ENCODE results near the gene EFNA5. TPM values are rescaled to one million over a fixed set of nuclear protein-coding genes. Genes with fewer than 3 reads are reported as not detected.

The EFNA5 gene
- total RNA-seq, 1 donor from 2014 or later, result 43.0 TPM

GRCh38 chr5:107485184-107485583 is 185.6 kb downstream of the EFNA5 start:
- Mint-ChIP-seq H3K36me3 (ENCODE audit: low read depth) (peaks cover 2% of the 10 kb centered on the region), H3K4me1 (peaks cover 32% of the 10 kb centered on the region), H3K27me3 (ENCODE audit: low read depth) (no peaks in the 10 kb centered on the region), H3K27ac (ENCODE audit: unreplicated experiment) (no peak overlapping the region), H3K4me3 (no peak overlapping the region), H3K9me3 (no peaks in the 10 kb centered on the region)
- TF ChIP-seq, protein P1, sequence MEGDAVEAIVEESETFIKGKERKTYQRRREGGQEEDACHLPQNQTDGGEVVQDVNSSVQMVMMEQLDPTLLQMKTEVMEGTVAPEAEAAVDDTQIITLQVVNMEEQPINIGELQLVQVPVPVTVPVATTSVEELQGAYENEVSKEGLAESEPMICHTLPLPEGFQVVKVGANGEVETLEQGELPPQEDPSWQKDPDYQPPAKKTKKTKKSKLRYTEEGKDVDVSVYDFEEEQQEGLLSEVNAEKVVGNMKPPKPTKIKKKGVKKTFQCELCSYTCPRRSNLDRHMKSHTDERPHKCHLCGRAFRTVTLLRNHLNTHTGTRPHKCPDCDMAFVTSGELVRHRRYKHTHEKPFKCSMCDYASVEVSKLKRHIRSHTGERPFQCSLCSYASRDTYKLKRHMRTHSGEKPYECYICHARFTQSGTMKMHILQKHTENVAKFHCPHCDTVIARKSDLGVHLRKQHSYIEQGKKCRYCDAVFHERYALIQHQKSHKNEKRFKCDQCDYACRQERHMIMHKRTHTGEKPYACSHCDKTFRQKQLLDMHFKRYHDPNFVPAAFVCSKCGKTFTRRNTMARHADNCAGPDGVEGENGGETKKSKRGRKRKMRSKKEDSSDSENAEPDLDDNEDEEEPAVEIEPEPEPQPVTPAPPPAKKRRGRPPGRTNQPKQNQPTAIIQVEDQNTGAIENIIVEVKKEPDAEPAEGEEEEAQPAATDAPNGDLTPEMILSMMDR (conservative IDR thresholded peaks at IDR 0.05), result no peak
- DNase-seq (ENCODE audit: low read depth, low spot score), result no peak

- no peak for DNase-seq (ENCODE audit: low read depth, low spot score)
- TF ChIP-seq, protein P1 (conservative IDR thresholded peaks at IDR 0.05), result no peak
- H3K4me1 Mint-ChIP-seq, result peaks cover 31% of the 10 kb centered on the region
- H3K9me3 Mint-ChIP-seq, result no peaks in the 10 kb centered on the region
- peaks cover 2% of the 10 kb centered on the region for H3K36me3 Mint-ChIP-seq (ENCODE audit: low read depth)
- H3K27me3 Mint-ChIP-seq (ENCODE audit: low read depth), result no peaks in the 10 kb centered on the region
- H3K27ac Mint-ChIP-seq (ENCODE audit: unreplicated experiment), result no peak overlapping the region
- no peak overlapping the region for H3K4me3 Mint-ChIP-seq
These were observed 186.5 kb downstream of the EFNA5 start for GRCh38 chr5:107484281-107484680.

DNA sequence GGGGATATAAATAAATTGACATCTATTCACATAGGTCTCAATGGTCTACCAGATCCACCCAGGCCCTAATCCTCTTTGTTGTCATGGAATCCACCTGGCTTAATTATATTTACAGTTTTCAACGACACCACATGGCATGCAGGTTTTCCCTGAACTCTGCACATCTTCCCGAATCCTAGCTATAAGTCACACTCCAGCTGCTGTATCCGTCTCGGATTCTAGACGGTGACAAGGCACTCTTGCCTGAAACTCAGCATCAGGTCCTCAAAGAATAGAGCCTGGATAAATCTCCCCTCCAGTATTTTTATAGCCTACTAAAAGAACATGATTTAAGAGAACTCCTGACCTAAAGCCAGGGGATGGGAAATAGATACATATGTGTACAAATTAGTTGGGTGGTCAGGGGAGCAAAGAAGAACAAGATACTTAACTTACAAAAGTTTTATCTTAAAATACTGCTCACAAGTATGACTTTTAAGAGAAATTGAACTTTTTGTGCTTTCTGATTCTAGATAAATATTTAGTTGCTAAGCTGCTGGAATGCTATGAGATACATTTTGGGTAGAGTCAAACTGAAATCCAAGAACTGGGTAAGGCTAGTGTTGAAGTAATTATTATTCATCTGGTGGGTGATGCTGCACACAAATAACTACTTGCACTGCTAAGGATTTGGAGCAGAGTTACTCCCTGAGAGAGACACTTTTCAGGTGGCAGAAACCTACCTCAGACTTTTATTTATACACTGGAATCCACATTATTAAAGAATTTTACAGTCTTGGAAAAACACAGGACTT is 187.3 kb downstream of the EFNA5 start:
- Mint-ChIP-seq H3K4me3 (no peak overlapping the region), H3K4me1 (peaks cover 32% of the 10 kb centered on the region), H3K27me3 (ENCODE audit: low read depth) (no peaks in the 10 kb centered on the region), H3K9me3 (no peaks in the 10 kb centered on the region), H3K36me3 (ENCODE audit: low read depth) (peaks cover 2% of the 10 kb centered on the region), H3K27ac (ENCODE audit: unreplicated experiment) (no peak overlapping the region)
- TF ChIP-seq, protein P1 (conservative IDR thresholded peaks at IDR 0.05), result no peak
- no peak for DNase-seq (ENCODE audit: low read depth, low spot score)

GRCh38 chr5:107478068-107478641 is 192.6 kb downstream of the EFNA5 start:
- TF ChIP-seq, protein P1 (conservative IDR thresholded peaks at IDR 0.05), result no peak
- DNase-seq (ENCODE audit: low read depth, low spot score), result no peak
- Mint-ChIP-seq H3K9me3 (no peaks in the 10 kb centered on the region), H3K36me3 (ENCODE audit: low read depth) (peaks cover 2% of the 10 kb centered on the region), H3K27me3 (ENCODE audit: low read depth) (no peaks in the 10 kb centered on the region), H3K4me3 (no peak overlapping the region), H3K4me1 (peaks cover 37% of the 10 kb centered on the region), H3K27ac (ENCODE audit: unreplicated experiment) (no peak overlapping the region)

GRCh38 chr5:107477492-107477891 is 193.2 kb downstream of the EFNA5 start:
- no peak for DNase-seq (ENCODE audit: low read depth, low spot score)
- H3K9me3 Mint-ChIP-seq, result no peaks in the 10 kb centered on the region
- H3K27ac Mint-ChIP-seq (ENCODE audit: unreplicated experiment), result no peak overlapping the region
- TF ChIP-seq, protein P1 (conservative IDR thresholded peaks at IDR 0.05), result no peak
- peaks cover 43% of the 10 kb centered on the region for H3K4me1 Mint-ChIP-seq
- H3K27me3 Mint-ChIP-seq (ENCODE audit: low read depth), result no peaks in the 10 kb centered on the region
- H3K4me3 Mint-ChIP-seq, result no peak overlapping the region
- peaks cover 5% of the 10 kb centered on the region for H3K36me3 Mint-ChIP-seq (ENCODE audit: low read depth)
